GM23338 (cell line): ENCODE results near the gene REC8. TPM values are rescaled to one million over a fixed set of nuclear protein-coding genes. Genes with fewer than 3 reads are reported as not detected.

ENCODE experiments used
- ATAC-seq: fragments of 200-7000 bp; cut with Tn5 transposase; 3 replicates; pipeline ENCODE4 v1.9.1; 2020
- DNase-seq: peaks from one replicate; pipeline ENCODE4 v3.0.0-alpha.2; 2015; ENCODE audit warnings: low spot score
- H2AFZ ChIP-seq: fragments of 200-600 bp; sonication (generic); 2 replicates; pipeline ENCODE4 v1.8.0; 2016; ENCODE audit warnings: antibody characterized with exemption, mild to moderate bottlenecking, moderate library complexity
- H3F3A ChIP-seq: fragments of 200-600 bp; sonication (generic); replicated peaks from 2 replicates; pipeline ENCODE4 v1.8.0; 2017; ENCODE audit warnings: antibody characterized with exemption, mixed run types, low read depth
- H3K27ac ChIP-seq: fragments of 200-600 bp; sonication (generic); 2 replicates; pipeline ENCODE4 v1.6.1; 2016; ENCODE audit warnings: low read depth
- H3K27me3 ChIP-seq: fragments of 200-600 bp; sonication (generic); 2 replicates; pipeline ENCODE4 v1.8.0; 2016; ENCODE audit warnings: mild to moderate bottlenecking, mixed run types, moderate library complexity; ENCODE audit not compliant: insufficient read depth
- H3K36me3 ChIP-seq: fragments of 200-600 bp; sonication (generic); 2 replicates; pipeline ENCODE4 v1.8.0; 2016; ENCODE audit warnings: mild to moderate bottlenecking; ENCODE audit not compliant: insufficient read depth
- H3K4me1 ChIP-seq: fragments of 200-600 bp; sonication (generic); 2 replicates; pipeline ENCODE4 v1.8.0; 2016; ENCODE audit warnings: mild to moderate bottlenecking, moderate library complexity; ENCODE audit not compliant: insufficient read depth
- H3K4me2 ChIP-seq: fragments of 200-600 bp; sonication (generic); 2 replicates; pipeline ENCODE4 v1.7.1; 2017; ENCODE audit warnings: mixed run types
- H3K4me3 ChIP-seq: fragments of 200-600 bp; sonication (generic); 2 replicates; pipeline ENCODE4 v1.6.1; 2016; ENCODE audit warnings: mixed run types
- H3K79me2 ChIP-seq: fragments of 200-600 bp; sonication (generic); replicated peaks from 2 replicates; pipeline ENCODE4 v1.8.0; 2017; ENCODE audit warnings: mild to moderate bottlenecking; ENCODE audit not compliant: insufficient read depth
- H3K9me2 ChIP-seq: fragments of 200-600 bp; sonication (generic); 2 replicates; pipeline ENCODE4 v1.8.0; 2017; ENCODE audit not compliant: insufficient read depth
- H4K20me1 ChIP-seq: fragments of 200-600 bp; sonication (generic); replicated peaks from 2 replicates; pipeline ENCODE4 v1.8.0; 2017; ENCODE audit warnings: mild to moderate bottlenecking; ENCODE audit not compliant: insufficient read depth
- H3K27ac Mint-ChIP-seq: 2 replicates; pipeline ENCODE4 v1.8.0; 2020; ENCODE audit warnings: inconsistent platforms, mild to moderate bottlenecking, moderate library complexity, mixed read lengths
- H3K27me3 Mint-ChIP-seq: 3 replicates; pipeline ENCODE4 v1.8.0; 2022; ENCODE audit warnings: low read depth, mild to moderate bottlenecking, moderate library complexity, mixed read lengths, inconsistent platforms; ENCODE audit not compliant: insufficient read depth, poor library complexity
- H3K36me3 Mint-ChIP-seq: 3 replicates; pipeline ENCODE4 v1.8.0; 2021; ENCODE audit warnings: low read depth, mild to moderate bottlenecking, inconsistent platforms, moderate library complexity, mixed read lengths
- H3K4me1 Mint-ChIP-seq: 3 replicates; pipeline ENCODE4 v1.8.0; 2020; ENCODE audit warnings: mild to moderate bottlenecking, inconsistent platforms, mixed read lengths
- H3K4me3 Mint-ChIP-seq: 3 replicates; pipeline ENCODE4 v1.8.0; 2021; ENCODE audit warnings: moderate library complexity, mild to moderate bottlenecking, inconsistent platforms, mixed read lengths
- H3K9me3 Mint-ChIP-seq: 3 replicates; pipeline ENCODE4 v1.8.0; 2020; ENCODE audit warnings: moderate library complexity, mild to moderate bottlenecking, inconsistent platforms, mixed read lengths
- CREB1 ChIP-seq: fragments of 250-450 bp; sonication (Bioruptor Pico); IDR thresholded peaks from 2 replicates; pipeline ENCODE4 v1.5.0; 2020; ENCODE audit warnings: low read depth, mild to moderate bottlenecking, moderate library complexity
- ETS1 ChIP-seq: IDR thresholded peaks from 2 replicates; pipeline ENCODE4 v1.6.1; 2016; ENCODE audit warnings: antibody characterized with exemption
- EZH2 ChIP-seq: fragments of 200-600 bp; sonication (generic); IDR thresholded peaks from one replicate; pipeline ENCODE4 v1.8.0; 2017; ENCODE audit warnings: antibody characterized with exemption, mild to moderate bottlenecking, low read depth; ENCODE audit not compliant: unreplicated experiment
- EZH2phosphoT487 ChIP-seq: fragments of 200-600 bp; sonication (generic); IDR thresholded peaks from one replicate; pipeline ENCODE4 v1.8.1; 2018; ENCODE audit warnings: antibody characterized with exemption; ENCODE audit not compliant: unreplicated experiment
- JUNB ChIP-seq: IDR thresholded peaks from one replicate; pipeline ENCODE4 v1.6.1; 2016; ENCODE audit warnings: antibody characterized with exemption; ENCODE audit not compliant: unreplicated experiment
- POLR2AphosphoS5 ChIP-seq: IDR thresholded peaks from 2 replicates; pipeline ENCODE4 v1.6.1; 2016; ENCODE audit warnings: antibody characterized with exemption, low read depth
- ZNF331 ChIP-seq: fragments of 250-450 bp; sonication (Bioruptor Pico); IDR thresholded peaks from 2 replicates; pipeline ENCODE4 v1.5.0; 2020; ENCODE audit warnings: low read depth, mild to moderate bottlenecking, moderate library complexity
- polyA plus RNA-seq: library from polyadenylated mRNA; unstranded; fragments of >200 nt; fragmentation: Nextera tagmentation; extraction: Ambion mirVana; gene quantifications from 2 replicates; pipeline ENCODE4 v1.2.1, GENCODE V29; 2016
- total RNA-seq: library from RNA; depleted of rRNA; stranded (reverse); fragments of >200 nt; shearing (Covaris generic); gene quantifications from 2 replicates; pipeline ENCODE4 v1.2.3, GENCODE V29; 2014
- TF ChIP-seq, protein P1 (sequence below): fragments of 250-450 bp; sonication (Bioruptor Pico); IDR thresholded peaks from 2 replicates; pipeline ENCODE4 v1.5.0; 2020; ENCODE audit warnings: mild to moderate bottlenecking, moderate library complexity

REC8 gene
- total and polyA plus RNA-seq, 2 experiments from 2014 or later, result 25.7 to 36.8 TPM

GRCh38 chr14:24188251-24189058 lies 16.6 kb downstream of the REC8 start, which contains the start of gene IPO4:
Gene IPO4, minus strand, starts transcription at chr14:24188816. Its CDS starts 29 bp downstream, at chr14:24188787.
- ATAC-seq, result peak; percentile 92

GRCh38 chr14:24189059-24189375 lies 17.1 kb downstream of the REC8 start:
- no peaks in the 10 kb centered on the region for H3K27me3 ChIP-seq
- H3K36me3 Mint-ChIP-seq, result peaks cover 67% of the 10 kb centered on the region
- H3K4me3 ChIP-seq, result peak overlapping the region; percentile 94
- H3K9me3 Mint-ChIP-seq, result no peaks in the 10 kb centered on the region; the same call in 2 of the 3 replicates
- DNase-seq, result no peak
- H3K27ac ChIP-seq, result 0 out of 2 replicates have a peak overlapping the region, but pooled peaks have one; percentile 55
- H3K27ac Mint-ChIP-seq, result no peak overlapping the region; the same call in 1 of the 2 replicates
- no peak for ATAC-seq
- H3K9me2 ChIP-seq, result no peaks in the 10 kb centered on the region
- peaks cover 13% of the 10 kb centered on the region; the same call in 1 of the 2 replicates for H3K79me2 ChIP-seq
- peaks cover 6% of the 10 kb centered on the region for H4K20me1 ChIP-seq
- H3K4me3 Mint-ChIP-seq, result peak overlapping the region; percentile 96
- no peaks in the 10 kb centered on the region; the same call in 1 of the 2 replicates for H3K36me3 ChIP-seq
- H3F3A ChIP-seq, result peaks cover 1% of the 10 kb centered on the region
- H3K4me1 Mint-ChIP-seq, result peaks cover 18% of the 10 kb centered on the region
- H2AFZ ChIP-seq, result no peak overlapping the region
- peak overlapping the region; percentile 74 for H3K4me2 ChIP-seq
- H3K4me1 ChIP-seq, result peaks cover 10% of the 10 kb centered on the region
- H3K27me3 Mint-ChIP-seq, result peaks cover 16% of the 10 kb centered on the region
- TF ChIP-seq CREB1, result no peak
- TF ChIP-seq ZNF331 (CRISPR knock-in tag), result no peak
- TF ChIP-seq EZH2phosphoT487, result no peak
- no peak for TF ChIP-seq POLR2AphosphoS5
- TF ChIP-seq, protein P1, sequence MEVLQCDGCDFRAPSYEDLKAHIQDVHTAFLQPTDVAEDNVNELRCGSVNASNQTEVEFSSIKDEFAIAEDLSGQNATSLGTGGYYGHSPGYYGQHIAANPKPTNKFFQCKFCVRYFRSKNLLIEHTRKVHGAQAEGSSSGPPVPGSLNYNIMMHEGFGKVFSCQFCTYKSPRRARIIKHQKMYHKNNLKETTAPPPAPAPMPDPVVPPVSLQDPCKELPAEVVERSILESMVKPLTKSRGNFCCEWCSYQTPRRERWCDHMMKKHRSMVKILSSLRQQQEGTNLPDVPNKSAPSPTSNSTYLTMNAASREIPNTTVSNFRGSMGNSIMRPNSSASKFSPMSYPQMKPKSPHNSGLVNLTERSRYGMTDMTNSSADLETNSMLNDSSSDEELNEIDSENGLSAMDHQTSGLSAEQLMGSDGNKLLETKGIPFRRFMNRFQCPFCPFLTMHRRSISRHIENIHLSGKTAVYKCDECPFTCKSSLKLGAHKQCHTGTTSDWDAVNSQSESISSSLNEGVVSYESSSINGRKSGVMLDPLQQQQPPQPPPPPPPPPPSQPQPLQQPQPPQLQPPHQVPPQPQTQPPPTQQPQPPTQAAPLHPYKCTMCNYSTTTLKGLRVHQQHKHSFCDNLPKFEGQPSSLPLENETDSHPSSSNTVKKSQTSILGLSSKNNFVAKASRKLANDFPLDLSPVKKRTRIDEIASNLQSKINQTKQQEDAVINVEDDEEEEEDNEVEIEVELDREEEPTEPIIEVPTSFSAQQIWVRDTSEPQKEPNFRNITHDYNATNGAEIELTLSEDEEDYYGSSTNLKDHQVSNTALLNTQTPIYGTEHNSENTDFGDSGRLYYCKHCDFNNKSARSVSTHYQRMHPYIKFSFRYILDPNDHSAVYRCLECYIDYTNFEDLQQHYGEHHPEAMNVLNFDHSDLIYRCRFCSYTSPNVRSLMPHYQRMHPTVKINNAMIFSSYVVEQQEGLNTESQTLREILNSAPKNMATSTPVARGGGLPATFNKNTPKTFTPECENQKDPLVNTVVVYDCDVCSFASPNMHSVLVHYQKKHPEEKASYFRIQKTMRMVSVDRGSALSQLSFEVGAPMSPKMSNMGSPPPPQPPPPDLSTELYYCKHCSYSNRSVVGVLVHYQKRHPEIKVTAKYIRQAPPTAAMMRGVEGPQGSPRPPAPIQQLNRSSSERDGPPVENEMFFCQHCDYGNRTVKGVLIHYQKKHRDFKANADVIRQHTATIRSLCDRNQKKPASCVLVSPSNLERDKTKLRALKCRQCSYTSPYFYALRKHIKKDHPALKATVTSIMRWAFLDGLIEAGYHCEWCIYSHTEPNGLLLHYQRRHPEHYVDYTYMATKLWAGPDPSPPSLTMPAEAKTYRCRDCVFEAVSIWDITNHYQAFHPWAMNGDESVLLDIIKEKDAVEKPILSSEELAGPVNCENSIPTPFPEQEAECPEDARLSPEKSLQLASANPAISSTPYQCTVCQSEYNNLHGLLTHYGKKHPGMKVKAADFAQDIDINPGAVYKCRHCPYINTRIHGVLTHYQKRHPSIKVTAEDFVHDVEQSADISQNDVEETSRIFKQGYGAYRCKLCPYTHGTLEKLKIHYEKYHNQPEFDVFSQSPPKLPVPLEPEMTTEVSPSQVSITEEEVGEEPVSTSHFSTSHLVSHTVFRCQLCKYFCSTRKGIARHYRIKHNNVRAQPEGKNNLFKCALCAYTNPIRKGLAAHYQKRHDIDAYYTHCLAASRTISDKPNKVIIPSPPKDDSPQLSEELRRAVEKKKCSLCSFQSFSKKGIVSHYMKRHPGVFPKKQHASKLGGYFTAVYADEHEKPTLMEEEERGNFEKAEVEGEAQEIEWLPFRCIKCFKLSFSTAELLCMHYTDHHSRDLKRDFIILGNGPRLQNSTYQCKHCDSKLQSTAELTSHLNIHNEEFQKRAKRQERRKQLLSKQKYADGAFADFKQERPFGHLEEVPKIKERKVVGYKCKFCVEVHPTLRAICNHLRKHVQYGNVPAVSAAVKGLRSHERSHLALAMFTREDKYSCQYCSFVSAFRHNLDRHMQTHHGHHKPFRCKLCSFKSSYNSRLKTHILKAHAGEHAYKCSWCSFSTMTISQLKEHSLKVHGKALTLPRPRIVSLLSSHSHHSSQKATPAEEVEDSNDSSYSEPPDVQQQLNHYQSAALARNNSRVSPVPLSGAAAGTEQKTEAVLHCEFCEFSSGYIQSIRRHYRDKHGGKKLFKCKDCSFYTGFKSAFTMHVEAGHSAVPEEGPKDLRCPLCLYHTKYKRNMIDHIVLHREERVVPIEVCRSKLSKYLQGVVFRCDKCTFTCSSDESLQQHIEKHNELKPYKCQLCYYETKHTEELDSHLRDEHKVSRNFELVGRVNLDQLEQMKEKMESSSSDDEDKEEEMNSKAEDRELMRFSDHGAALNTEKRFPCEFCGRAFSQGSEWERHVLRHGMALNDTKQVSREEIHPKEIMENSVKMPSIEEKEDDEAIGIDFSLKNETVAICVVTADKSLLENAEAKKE (CRISPR knock-in tag), result no peak
- TF ChIP-seq ETS1, result no peak

More at GRCh38 chr14:24188251-24189058, 16.6 kb downstream of the REC8 start, which contains the start of gene IPO4:
- peaks cover 13% of the 10 kb centered on the region; the same call in 1 of the 2 replicates for H3K79me2 ChIP-seq
- Mint-ChIP-seq H3K27ac (peak within 1 kb of the TSS; percentile 97), H3K4me1 (peaks cover 17% of the 10 kb centered on the region), H3K9me3 (no peaks in the 10 kb centered on the region; the same call in 2 of the 3 replicates), H3K27me3 (peaks cover 19% of the 10 kb centered on the region), H3K4me3 (peak within 1 kb of the TSS; percentile 96), H3K36me3 (peaks cover 71% of the 10 kb centered on the region)
- H3K9me2 ChIP-seq, result no peaks in the 10 kb centered on the region
- H4K20me1 ChIP-seq, result peaks cover 6% of the 10 kb centered on the region
- peak within 1 kb of the TSS; percentile 94 for H3K4me3 ChIP-seq
- H3K4me1 ChIP-seq, result peaks cover 10% of the 10 kb centered on the region
- H3K27me3 ChIP-seq, result no peaks in the 10 kb centered on the region
- no peaks in the 10 kb centered on the region; the same call in 1 of the 2 replicates for H3F3A ChIP-seq
- H3K27ac ChIP-seq, result 0 out of 2 replicates have a peak within 1 kb of the TSS, but pooled peaks have one; percentile 55
- H3K4me2 ChIP-seq, result peak within 1 kb of the TSS; percentile 94
- TF ChIP-seq ETS1 (peak; percentile 91), JUNB (peak; percentile 48), POLR2AphosphoS5 (peak; percentile 91), CREB1 (peak; percentile 81), EZH2 (no peak)
- H3K36me3 ChIP-seq, result no peaks in the 10 kb centered on the region; the same call in 1 of the 2 replicates
- DNase-seq, result peak; percentile 100
- peak within 1 kb of the TSS; percentile 88; the same call in 1 of the 2 replicates for H2AFZ ChIP-seq
